ENCODE results near the gene OR2A5. TPM values are rescaled to one million over a fixed set of nuclear protein-coding genes. Genes with fewer than 3 reads are reported as not detected.

The OR2A5 gene
- total RNA-seq, 2 donors from 2014 or later: not detected

GRCh38 chr7:144102041-144102440 lies 53.3 kb downstream of the OR2A5 start:
- intact Hi-C loops (cut with DNase I): no loop called here

GRCh38 chr7:144105211-144105610 lies 56.5 kb downstream of the OR2A5 start:
- intact Hi-C loops (cut with DNase I): no loop called here
- no peak for DNase-seq (ENCODE audit: low spot score)

More at GRCh38 chr7:144102041-144102440, 53.3 kb downstream of the OR2A5 start:
- no peak for DNase-seq (ENCODE audit: low spot score)

Other genes starting within 250 kb of the OR2A5 start
- gene TCAF1, start 146.8 kb upstream of the OR2A5 start, total RNA-seq: 10 to 100 TPM; 33.9 to 36.1 TPM
- not detected for gene OR2F2, start 113.7 kb upstream of the OR2A5 start, total RNA-seq
- gene OR2F1, start 94.1 kb upstream of the OR2A5 start, total RNA-seq: not detected
- not detected for gene OR6B1, start 48.6 kb upstream of the OR2A5 start, total RNA-seq
- gene OR2A25, start 20.9 kb downstream of the OR2A5 start, total RNA-seq: not detected
- not detected for gene OR2A12, start 37.3 kb downstream of the OR2A5 start, total RNA-seq
- gene OR2A2, start 60.6 kb downstream of the OR2A5 start, total RNA-seq: not detected
- gene OR2A14, start 74.2 kb downstream of the OR2A5 start, total RNA-seq: not detected
- under 1 TPM; 0.29 to 0.88 TPM for gene CTAGE4, start 134.5 kb downstream of the OR2A5 start, total RNA-seq
- gene ARHGEF35, start 146.9 kb downstream of the OR2A5 start, total RNA-seq: 1 to 10 TPM; 5.4 to 7.7 TPM
- under 1 TPM in 1 of 2 donors, not detected in 1; 0.14 TPM for gene OR2A42, start 190.7 kb downstream of the OR2A5 start, total RNA-seq
- 1 to 10 TPM; 1.4 to 1.9 TPM for gene OR2A7, start 215.8 kb downstream of the OR2A5 start, total RNA-seq
- gene CTAGE8, start 220.3 kb downstream of the OR2A5 start, total RNA-seq: 1 to 10 TPM in 1 of 2 donors, under 1 TPM in 1; 0.60 to 1.5 TPM